Transverse colon (tissue), 4 donors: Measurements from ENCODE around the gene SLC25A13. TPM values are rescaled to one million over a fixed set of nuclear protein-coding genes. Genes with fewer than 3 reads are reported as not detected.
A peak's percentile ranks its signal among the peaks of the same experiment; 100 is the strongest.

ENCODE experiments used
- DNase-seq: peaks from one replicate; pipeline ENCODE4 v3.0.0-alpha.2; 2019
- H3K27ac ChIP-seq, 4 donors: fragments of 200-600 bp; sonication (generic); 2 replicates each; pipeline ENCODE4 v1.5.1; 2016 to 2018; ENCODE audit warnings: inconsistent platforms in 4 of 4
- H3K27me3 ChIP-seq: fragments of 200-600 bp; sonication (generic); 2 replicates; pipeline ENCODE4 v1.5.1; 2017; ENCODE audit warnings: inconsistent platforms
- H3K36me3 ChIP-seq, 4 donors: fragments of 200-600 bp; sonication (generic); 2 replicates each; pipeline ENCODE4 v1.5.1; 2017 to 2019; ENCODE audit warnings: inconsistent platforms in 4 of 4
- H3K4me1 ChIP-seq, 4 donors: fragments of 200-600 bp; sonication (generic); 2 replicates each; pipeline ENCODE4 v1.5.1; 2017 to 2020; ENCODE audit warnings: inconsistent platforms in 4 of 4
- H3K4me3 ChIP-seq, 4 donors: fragments of 200-600 bp; sonication (generic); 1 replicate in 1 of 4; 2 replicates in 3 of 4; pipeline versions ENCODE4 v1.5.1 to v1.6.1; 2017 to 2019; ENCODE audit warnings: inconsistent platforms in 4 of 4
- H3K9me3 ChIP-seq, 2 donors: fragments of 200-600 bp; sonication (generic); 2 replicates each; pipeline ENCODE4 v1.5.1; 2017 to 2019; ENCODE audit warnings: inconsistent platforms in 2 of 2
- EP300 ChIP-seq: sonication (generic); formaldehyde crosslinking; IDR thresholded peaks from one replicate; pipeline ENCODE4 v1.6.1; 2017; ENCODE audit warnings: antibody characterized with exemption, low read depth
- POLR2A ChIP-seq: fragments of 450-650 bp; IDR thresholded peaks from one replicate; pipeline ENCODE4 v1.6.1; 2016; ENCODE audit warnings: antibody characterized with exemption, mild to moderate bottlenecking, moderate library complexity
- POLR2AphosphoS5 ChIP-seq, 3 donors: sonication (generic); formaldehyde crosslinking; IDR thresholded peaks; one replicate each; pipeline ENCODE4 v1.6.1; 2016; ENCODE audit warnings: antibody characterized with exemption in 3 of 3
- WGBS, 2 donors: methylation state at CpG; one replicate each; pipeline ENCODE4 v1.1.5; 2018; ENCODE audit warnings: low coverage in 1 of 2; 5-methylcytosine and 5-hydroxymethylcytosine counted together
- in situ Hi-C, 4 donors: fragments of 200-750 bp; cut with MboI; loops; one replicate each; pipeline versions ENCODE4 v1.15.0 to v1.15.1; 2017; ENCODE audit warnings: low sequenced_read_pairs in 3 of 4, low pct_ligation_motif_present in 1 of 4, low pct_unique_long_range_greater_than_20kb in 1 of 4
- intact Hi-C: fragments of 100-400 bp; cut with DNase I; formaldehyde crosslinking; loops from one replicate; pipeline ENCODE4 v1.15.1; 2023; ENCODE audit warnings: low total_unique reads
- total RNA-seq, 4 donors: library from RNA; depleted of rRNA; stranded (reverse); fragments of >200 nt; gene quantifications; one replicate each; pipeline ENCODE4 v1.1.0, GENCODE V29; 2016
- TF ChIP-seq, protein P1 (sequence below), 5 experiments: fragments of 200-600 bp in 3 of 5; fragments of 450-650 bp in 2 of 5; sonication (generic) in 3 of 5; IDR thresholded peaks; 1 replicate in 2 of 5; 2 replicates in 3 of 5; pipeline ENCODE4 v1.5.1; 2016 to 2017; ENCODE audit warnings: antibody characterized with exemption in 5 of 5, inconsistent platforms in 3 of 5, mild to moderate bottlenecking in 2 of 5, moderate library complexity in 1 of 5

The SLC25A13 gene
- total RNA-seq, 4 donors from 2014 or later, result 7.8 to 68.9 (median 59.6) TPM

DNA sequence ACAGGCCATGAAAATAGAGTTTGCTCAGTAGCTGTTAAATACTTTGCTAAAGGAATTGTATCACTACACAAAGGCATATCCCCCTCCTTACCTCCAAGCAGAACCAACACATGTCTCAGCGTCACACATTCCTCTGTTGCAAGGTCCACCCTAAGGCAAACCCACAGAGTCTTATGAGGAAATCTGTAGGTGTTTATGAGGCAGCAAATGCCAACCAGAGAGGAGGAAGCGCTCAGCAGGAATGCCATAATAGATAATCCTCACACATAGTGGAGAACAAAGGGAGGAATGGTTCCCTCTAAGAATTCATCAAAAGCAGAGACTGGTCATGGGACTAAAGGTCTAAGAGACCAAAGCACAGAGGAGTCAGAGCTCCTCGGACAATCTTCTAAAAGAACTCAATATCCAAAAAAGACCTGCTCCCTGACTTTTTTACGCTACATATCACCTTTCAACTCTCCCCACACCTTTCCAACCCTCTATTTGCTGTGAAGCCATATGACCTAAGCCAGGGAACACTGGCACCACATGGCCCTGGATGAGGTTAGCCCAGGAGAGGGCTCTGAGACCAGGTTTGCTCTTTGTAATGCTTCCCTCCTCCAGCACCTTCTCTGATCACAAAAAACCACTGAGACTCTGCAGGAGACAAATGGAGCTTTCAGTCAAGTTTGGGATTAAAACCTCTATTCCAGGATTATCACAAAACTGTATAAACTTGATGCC is 7.3 kb downstream of the SLC25A13 start:
- H3K4me3 ChIP-seq, result no peak overlapping the region
- intact Hi-C loops, result no loop called here
- H3K4me1 ChIP-seq, result peaks cover 4 to 34% (median 17%) of the 10 kb centered on the region in 4 donors
- no peak for DNase-seq
- in situ Hi-C loops, result no loop called here
- no peaks in the 10 kb centered on the region for H3K9me3 ChIP-seq
- H3K36me3 ChIP-seq, result no peaks in the 10 kb centered on the region
- no peak overlapping the region for H3K27ac ChIP-seq
- WGBS, 2 donors, result 93 to 95% methylated on average over 3 to 4 of the region's 4 CpGs
- H3K27me3 ChIP-seq, result no peaks in the 10 kb centered on the region
- TF ChIP-seq POLR2A (no peak), EP300 (no peak), POLR2AphosphoS5 (IDR thresholded peaks at IDR 0.05) (no peak)
- TF ChIP-seq, protein P1, sequence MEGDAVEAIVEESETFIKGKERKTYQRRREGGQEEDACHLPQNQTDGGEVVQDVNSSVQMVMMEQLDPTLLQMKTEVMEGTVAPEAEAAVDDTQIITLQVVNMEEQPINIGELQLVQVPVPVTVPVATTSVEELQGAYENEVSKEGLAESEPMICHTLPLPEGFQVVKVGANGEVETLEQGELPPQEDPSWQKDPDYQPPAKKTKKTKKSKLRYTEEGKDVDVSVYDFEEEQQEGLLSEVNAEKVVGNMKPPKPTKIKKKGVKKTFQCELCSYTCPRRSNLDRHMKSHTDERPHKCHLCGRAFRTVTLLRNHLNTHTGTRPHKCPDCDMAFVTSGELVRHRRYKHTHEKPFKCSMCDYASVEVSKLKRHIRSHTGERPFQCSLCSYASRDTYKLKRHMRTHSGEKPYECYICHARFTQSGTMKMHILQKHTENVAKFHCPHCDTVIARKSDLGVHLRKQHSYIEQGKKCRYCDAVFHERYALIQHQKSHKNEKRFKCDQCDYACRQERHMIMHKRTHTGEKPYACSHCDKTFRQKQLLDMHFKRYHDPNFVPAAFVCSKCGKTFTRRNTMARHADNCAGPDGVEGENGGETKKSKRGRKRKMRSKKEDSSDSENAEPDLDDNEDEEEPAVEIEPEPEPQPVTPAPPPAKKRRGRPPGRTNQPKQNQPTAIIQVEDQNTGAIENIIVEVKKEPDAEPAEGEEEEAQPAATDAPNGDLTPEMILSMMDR (IDR thresholded peaks at IDR 0.05), result no peak

DNA sequence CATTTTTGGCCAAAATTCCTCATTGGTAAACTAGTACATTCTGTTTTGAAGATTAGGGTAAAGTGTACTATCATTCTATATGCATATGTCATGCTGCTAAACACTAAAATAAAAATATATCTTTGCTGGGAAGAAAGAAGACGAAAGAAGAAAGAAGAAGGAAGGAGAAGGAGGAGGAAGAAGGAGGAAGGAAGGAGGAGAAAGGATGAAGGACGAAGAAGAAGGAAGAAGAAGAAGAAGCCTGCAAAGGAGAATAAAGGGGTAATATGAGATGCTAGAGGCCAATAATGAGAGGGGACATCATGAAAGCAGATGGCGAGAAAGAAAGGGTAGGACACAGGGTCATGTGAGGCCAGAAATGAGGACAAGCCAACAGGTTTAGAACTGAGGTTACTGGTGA is 8.0 kb downstream of the SLC25A13 start:
- in situ Hi-C loops, result no loop called here
- Histone ChIP-seq H3K36me3 (no peaks in the 10 kb centered on the region), H3K27ac (no peak overlapping the region), H3K27me3 (no peaks in the 10 kb centered on the region), H3K9me3 (no peaks in the 10 kb centered on the region), H3K4me1 (peaks cover 6 to 34% (median 18%) of the 10 kb centered on the region in 4 donors), H3K4me3 (no peak overlapping the region)
- TF ChIP-seq POLR2AphosphoS5 (IDR thresholded peaks at IDR 0.05), result no peak
- WGBS, 2 donors, result 68 to 90% methylated on average over 3 of the region's 3 CpGs
- no peak for DNase-seq
- intact Hi-C loops, result no loop called here

DNA sequence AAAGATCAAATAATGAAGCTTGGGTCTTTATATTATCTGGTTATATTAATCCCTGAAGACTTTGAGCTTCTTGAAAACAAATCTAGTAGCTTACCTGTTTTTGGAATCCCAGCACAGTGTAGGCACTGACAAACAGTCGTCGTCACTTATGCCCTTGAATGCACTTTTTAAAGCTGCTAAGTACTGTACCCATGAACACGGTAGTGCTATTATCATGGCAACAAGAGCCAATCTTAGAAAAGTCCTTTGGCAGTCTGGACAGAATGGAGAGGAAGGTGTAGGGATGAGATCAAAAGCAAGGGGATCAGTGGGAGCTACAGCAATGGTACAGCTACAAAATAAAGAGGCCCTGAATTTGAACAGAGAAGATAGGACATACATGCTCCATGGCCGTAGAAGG is 9.4 kb downstream of the SLC25A13 start:
- Histone ChIP-seq H3K4me1 (peaks cover 7 to 42% (median 24%) of the 10 kb centered on the region in 4 donors), H3K4me3 (no peak overlapping the region), H3K9me3 (no peaks in the 10 kb centered on the region), H3K36me3 (no peaks in the 10 kb centered on the region), H3K27me3 (no peaks in the 10 kb centered on the region), H3K27ac (no peak overlapping the region)
- no peak for DNase-seq
- TF ChIP-seq EP300, result no peak
- no peak for TF ChIP-seq POLR2AphosphoS5 (IDR thresholded peaks at IDR 0.05)
- TF ChIP-seq POLR2A, result no peak
- TF ChIP-seq, protein P1 (IDR thresholded peaks at IDR 0.05), result no peak
- in situ Hi-C loops, result no loop called here
- intact Hi-C loops, result no loop called here
- 90 to 97% methylated on average over 2 to 4 of the region's 4 CpGs for WGBS, 2 donors

- H3K27ac ChIP-seq, result no peak overlapping the region
- peaks cover 7 to 42% (median 24%) of the 10 kb centered on the region in 4 donors for H3K4me1 ChIP-seq
- no peaks in the 10 kb centered on the region for H3K27me3 ChIP-seq
- 77 to 83% methylated on average over 2 of the region's 2 CpGs for WGBS, 2 donors
- H3K36me3 ChIP-seq, result no peaks in the 10 kb centered on the region
- DNase-seq, result no peak
- no peak overlapping the region for H3K4me3 ChIP-seq
- in situ Hi-C loops, result no loop called here
- H3K9me3 ChIP-seq, result no peaks in the 10 kb centered on the region
- intact Hi-C loops, result no loop called here
- TF ChIP-seq EP300, result no peak
- no peak for TF ChIP-seq POLR2A
- no peak for TF ChIP-seq POLR2AphosphoS5 (IDR thresholded peaks at IDR 0.05)
These were observed 9.9 kb downstream of the SLC25A13 start for GRCh38 chr7:96311967-96312366.

- no peak for DNase-seq
- Histone ChIP-seq H3K9me3 (no peaks in the 10 kb centered on the region), H3K27me3 (no peaks in the 10 kb centered on the region), H3K27ac (no peak overlapping the region), H3K4me1 (peaks cover 7 to 36% (median 24%) of the 10 kb centered on the region in 4 donors), H3K4me3 (no peak overlapping the region), H3K36me3 (no peaks in the 10 kb centered on the region)
- intact Hi-C loops, result no loop called here
- in situ Hi-C loops, result no loop called here
- TF ChIP-seq POLR2A (no peak), EP300 (no peak), POLR2AphosphoS5 (IDR thresholded peaks at IDR 0.05) (peak in 2 of 3 donors; percentile 10 to 30)
- 64 to 75% methylated on average over 3 of the region's 3 CpGs for whole genome bisulfite sequencing, 2 donors
These were observed 11.8 kb downstream of the SLC25A13 start for GRCh38 chr7:96310110-96310509.

DNA sequence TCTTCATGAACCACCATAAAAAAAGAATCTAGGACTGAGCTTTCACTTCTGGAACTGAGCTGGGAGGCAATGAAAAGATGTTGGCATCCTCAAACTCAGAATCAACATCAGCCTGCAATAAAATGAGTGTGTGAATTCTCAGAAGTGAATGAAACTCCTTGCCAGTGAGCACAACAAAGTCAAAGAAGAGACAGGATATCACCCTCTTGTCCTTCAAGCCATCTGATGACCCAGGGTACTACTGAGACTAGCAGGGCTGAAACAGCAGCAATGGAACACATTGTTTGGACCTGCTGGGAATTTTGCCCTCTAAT is 13.0 kb downstream of the SLC25A13 start:
- in situ Hi-C loops (no loop called here), intact Hi-C loops (no loop called here)
- no peak for DNase-seq
- peaks cover 7 to 45% (median 26%) of the 10 kb centered on the region in 4 donors for H3K4me1 ChIP-seq
- peak overlapping the region in 1 of 4 donors; percentile 2 for H3K27ac ChIP-seq
- H3K27me3 ChIP-seq, result no peaks in the 10 kb centered on the region
- H3K36me3 ChIP-seq, result no peaks in the 10 kb centered on the region
- no peak overlapping the region for H3K4me3 ChIP-seq
- TF ChIP-seq, protein P1 (IDR thresholded peaks at IDR 0.05), result no peak
- TF ChIP-seq POLR2AphosphoS5 (IDR thresholded peaks at IDR 0.05) (no peak), EP300 (no peak), POLR2A (no peak)
- H3K9me3 ChIP-seq, result no peaks in the 10 kb centered on the region
